HepG2 (cell line): ENCODE results near the gene ZKSCAN3. TPM values are rescaled to one million over a fixed set of nuclear protein-coding genes. Genes with fewer than 3 reads are reported as not detected.
A peak's percentile ranks its signal among the peaks of the same experiment; 100 is the strongest.

Source experiments
- CENPT ChIP-seq: sonication (generic); formaldehyde crosslinking; IDR thresholded peaks from 2 replicates; pipeline ENCODE4 v1.8.0; 2022; ENCODE audit warnings: low read depth, mild to moderate bottlenecking, moderate library complexity, missing genetic modification reagents
- ETV6 ChIP-seq: sonication (generic); formaldehyde crosslinking; conservative IDR thresholded peaks from 2 replicates; pipeline ENCODE4 v1.4.0; 2020; ENCODE audit warnings: missing genetic modification reagents
- GABPA ChIP-seq, 2 experiments: IDR thresholded peaks; 2 replicates each; pipeline ENCODE4 v1.6.1; 2011 to 2016; ENCODE audit warnings: low read depth in 2 of 2, low read length in 1 of 2, missing biosample characterization in 1 of 2, missing genetic modification characterization in 1 of 2
- HNF4A ChIP-seq: sonication (generic); formaldehyde crosslinking; IDR thresholded peaks from 2 replicates; pipeline ENCODE4 v1.4.0; 2020; ENCODE audit warnings: missing genetic modification reagents
- HOXA3 ChIP-seq: sonication (generic); formaldehyde crosslinking; IDR thresholded peaks from 2 replicates; pipeline ENCODE4 v1.5.0; 2020; ENCODE audit warnings: missing genetic modification reagents
- KLF13 ChIP-seq: sonication (generic); formaldehyde crosslinking; IDR thresholded peaks from 2 replicates; pipeline ENCODE4 v1.4.0; 2020; ENCODE audit warnings: mild to moderate bottlenecking, missing genetic modification reagents
- MIXL1 ChIP-seq: IDR thresholded peaks from 2 replicates; pipeline ENCODE4 v1.6.1; 2016
- REL ChIP-seq: sonication (generic); formaldehyde crosslinking; conservative IDR thresholded peaks from 2 replicates; pipeline ENCODE4 v1.8.0; 2022; ENCODE audit warnings: mild to moderate bottlenecking, missing genetic modification reagents, moderate library complexity
- SMAD9 ChIP-seq: sonication (generic); formaldehyde crosslinking; IDR thresholded peaks from 2 replicates; pipeline ENCODE4 v1.5.1; 2020; ENCODE audit warnings: mild to moderate bottlenecking, missing genetic modification reagents
- SNRNP70 ChIP-seq: fragments of 200-400 bp; formaldehyde crosslinking; IDR thresholded peaks from 2 replicates; pipeline ENCODE4 v1.6.1; 2017; ENCODE audit warnings: mild to moderate bottlenecking, low read depth, low read length, moderate library complexity
- SRSF9 ChIP-seq: fragments of 200-400 bp; formaldehyde crosslinking; IDR thresholded peaks from 2 replicates; pipeline ENCODE4 v1.6.1; 2018; ENCODE audit warnings: borderline replicate concordance, mild to moderate bottlenecking, low read depth, low read length; ENCODE audit not compliant: insufficient read depth, poor library complexity, severe bottlenecking
- TAF15 ChIP-seq: fragments of 200-400 bp; formaldehyde crosslinking; IDR thresholded peaks from one replicate; pipeline ENCODE4 v1.6.1; 2018; ENCODE audit warnings: mild to moderate bottlenecking, low read depth, low read length; ENCODE audit not compliant: poor library complexity, severe bottlenecking
- U2AF2 ChIP-seq: fragments of 200-400 bp; formaldehyde crosslinking; IDR thresholded peaks from 2 replicates; pipeline ENCODE4 v1.6.1; 2017; ENCODE audit warnings: low read depth, mild to moderate bottlenecking, low read length
- ZNF264 ChIP-seq: sonication (generic); formaldehyde crosslinking; IDR thresholded peaks from 2 replicates; pipeline ENCODE4 v1.4.0; 2020; ENCODE audit warnings: missing genetic modification reagents
- ZNF530 ChIP-seq: sonication (generic); formaldehyde crosslinking; IDR thresholded peaks from 2 replicates; pipeline ENCODE4 v1.5.0; 2020; ENCODE audit warnings: low read depth, mild to moderate bottlenecking, missing genetic modification reagents
- ZNF607 ChIP-seq: sonication (generic); formaldehyde crosslinking; IDR thresholded peaks from 2 replicates; pipeline ENCODE4 v1.5.1; 2020; ENCODE audit warnings: missing genetic modification reagents, mild to moderate bottlenecking, borderline replicate concordance
- polyA plus RNA-seq, 8 experiments: library from polyadenylated mRNA; depleted of rRNA in 3 of 8; stranded (reverse) in 7 of 8; unstranded in 1 of 8; fragments of >200 nt; fragmentation: Illumina TruSeq in 4 of 8; extraction: Trizol in 4 of 8; gene quantifications; 2 replicates each; pipeline versions ENCODE4 v1.2.1 to v1.2.3, GENCODE V29; 2011 to 2016; ENCODE audit warnings: low read depth in 4 of 8, missing spikeins in 1 of 8, mixed read lengths in 1 of 8; ENCODE audit not compliant: insufficient read depth in 1 of 8
- total RNA-seq, 5 experiments: library from RNA; depleted of rRNA; stranded (reverse); fragments of >200 nt; fragmentation: Illumina TruSeq; extraction: Trizol; gene quantifications; 2 replicates each; pipeline ENCODE4 v1.2.3, GENCODE V29; 2016; ENCODE audit warnings: low read depth in 1 of 5
- TF ChIP-seq, protein P1 (sequence below): sonication (generic); formaldehyde crosslinking; IDR thresholded peaks from 2 replicates; pipeline ENCODE4 v1.4.0; 2020; ENCODE audit warnings: missing genetic modification reagents
- TF ChIP-seq, protein P2 (sequence below): sonication (generic); formaldehyde crosslinking; IDR thresholded peaks from 2 replicates; pipeline ENCODE4 v1.5.1; 2020; ENCODE audit warnings: missing genetic modification reagents, mild to moderate bottlenecking, borderline replicate concordance
- TF ChIP-seq, protein P3 (sequence below): fragments of 450-650 bp; IDR thresholded peaks from 2 replicates; pipeline ENCODE4 v1.6.1; 2017
- TF ChIP-seq, protein P4 (sequence below): sonication (generic); formaldehyde crosslinking; IDR thresholded peaks from 2 replicates; pipeline ENCODE4 v1.4.0; 2020; ENCODE audit warnings: missing genetic modification reagents
- TF ChIP-seq, protein P5 (sequence below): sonication (generic); formaldehyde crosslinking; IDR thresholded peaks from 2 replicates; pipeline ENCODE4 v1.8.1; 2022; ENCODE audit warnings: low read depth, mild to moderate bottlenecking, missing genetic modification reagents

The ZKSCAN3 gene
- total and polyA plus RNA-seq, 2 of the 13 experiments (the other 11 are each of a cell fraction or from before 2014, with no cell fraction given) = 3.3 to 7.4 TPM

DNA sequence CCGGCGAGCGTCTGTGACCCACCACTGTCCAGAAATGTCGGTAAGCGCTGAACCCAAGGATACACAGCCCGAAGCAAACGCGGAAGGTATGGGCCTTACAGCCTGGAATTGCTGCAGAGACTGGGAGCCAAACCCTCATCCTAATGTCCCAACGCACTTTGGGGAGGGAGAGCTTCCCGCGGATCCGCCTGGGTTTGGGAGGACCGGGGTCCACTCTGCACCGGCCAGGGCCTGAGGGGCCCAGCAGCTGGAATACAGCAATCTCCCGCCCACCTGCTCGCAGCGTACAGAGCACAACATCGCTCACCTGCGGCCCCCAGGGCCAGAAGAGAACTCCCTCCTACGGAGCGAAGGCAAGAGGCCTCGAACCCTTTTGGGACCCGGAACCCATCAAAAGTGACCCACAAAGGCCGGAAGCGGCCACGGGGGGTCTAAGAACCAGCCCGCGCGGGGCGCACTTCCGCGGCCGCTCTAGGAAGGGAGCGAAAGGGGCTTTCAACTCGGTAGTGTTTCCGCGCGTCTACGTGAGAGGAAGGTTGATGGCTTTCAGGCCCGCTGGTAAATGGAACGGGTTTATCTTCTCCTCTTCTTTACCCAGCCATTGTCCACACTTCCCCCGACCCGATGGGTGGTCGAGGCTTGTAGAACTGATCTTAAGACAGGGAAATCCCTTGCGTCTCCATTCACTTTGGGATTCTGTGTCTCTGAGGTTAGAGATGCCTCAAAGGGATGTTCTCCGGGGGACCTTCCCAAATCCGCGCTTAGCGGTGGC, 49.8 kb downstream of the ZKSCAN3 start, which contains the start of gene ZSCAN12 (continued):
- no peak for TF ChIP-seq ZNF530 (CRISPR knock-in tag)
- TF ChIP-seq TAF15 = peak; percentile 60
- TF ChIP-seq, protein P1, sequence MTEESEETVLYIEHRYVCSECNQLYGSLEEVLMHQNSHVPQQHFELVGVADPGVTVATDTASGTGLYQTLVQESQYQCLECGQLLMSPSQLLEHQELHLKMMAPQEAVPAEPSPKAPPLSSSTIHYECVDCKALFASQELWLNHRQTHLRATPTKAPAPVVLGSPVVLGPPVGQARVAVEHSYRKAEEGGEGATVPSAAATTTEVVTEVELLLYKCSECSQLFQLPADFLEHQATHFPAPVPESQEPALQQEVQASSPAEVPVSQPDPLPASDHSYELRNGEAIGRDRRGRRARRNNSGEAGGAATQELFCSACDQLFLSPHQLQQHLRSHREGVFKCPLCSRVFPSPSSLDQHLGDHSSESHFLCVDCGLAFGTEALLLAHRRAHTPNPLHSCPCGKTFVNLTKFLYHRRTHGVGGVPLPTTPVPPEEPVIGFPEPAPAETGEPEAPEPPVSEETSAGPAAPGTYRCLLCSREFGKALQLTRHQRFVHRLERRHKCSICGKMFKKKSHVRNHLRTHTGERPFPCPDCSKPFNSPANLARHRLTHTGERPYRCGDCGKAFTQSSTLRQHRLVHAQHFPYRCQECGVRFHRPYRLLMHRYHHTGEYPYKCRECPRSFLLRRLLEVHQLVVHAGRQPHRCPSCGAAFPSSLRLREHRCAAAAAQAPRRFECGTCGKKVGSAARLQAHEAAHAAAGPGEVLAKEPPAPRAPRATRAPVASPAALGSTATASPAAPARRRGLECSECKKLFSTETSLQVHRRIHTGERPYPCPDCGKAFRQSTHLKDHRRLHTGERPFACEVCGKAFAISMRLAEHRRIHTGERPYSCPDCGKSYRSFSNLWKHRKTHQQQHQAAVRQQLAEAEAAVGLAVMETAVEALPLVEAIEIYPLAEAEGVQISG (CRISPR knock-in tag) = peak; percentile 100
- no peak for TF ChIP-seq SNRNP70
- peak; percentile 88; the same call in 1 of the 2 replicates for TF ChIP-seq ETV6
- peak; percentile 96 for TF ChIP-seq GABPA (IDR thresholded peaks at IDR 0.05; ENCODE audit: low read depth, low read length)
- peak; percentile 99 for TF ChIP-seq GABPA (CRISPR knock-in tag; IDR thresholded peaks at IDR 0.05; ENCODE audit: low read depth)
- TF ChIP-seq, protein P2, sequence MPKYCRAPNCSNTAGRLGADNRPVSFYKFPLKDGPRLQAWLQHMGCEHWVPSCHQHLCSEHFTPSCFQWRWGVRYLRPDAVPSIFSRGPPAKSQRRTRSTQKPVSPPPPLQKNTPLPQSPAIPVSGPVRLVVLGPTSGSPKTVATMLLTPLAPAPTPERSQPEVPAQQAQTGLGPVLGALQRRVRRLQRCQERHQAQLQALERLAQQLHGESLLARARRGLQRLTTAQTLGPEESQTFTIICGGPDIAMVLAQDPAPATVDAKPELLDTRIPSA (CRISPR knock-in tag) = no peak
- 0 out of 2 replicates have a peak, but pooled peaks have one; percentile 53 for TF ChIP-seq U2AF2
- TF ChIP-seq MIXL1 (CRISPR knock-in tag) = peak; percentile 77
- TF ChIP-seq CENPT (CRISPR knock-in tag) = no peak
- TF ChIP-seq SMAD9 (CRISPR knock-in tag) = peak; percentile 18; the same call in 1 of the 2 replicates
- TF ChIP-seq ZNF264 (CRISPR knock-in tag) = no peak; the same call in 1 of the 2 replicates
- TF ChIP-seq REL = no peak
- TF ChIP-seq, protein P3, sequence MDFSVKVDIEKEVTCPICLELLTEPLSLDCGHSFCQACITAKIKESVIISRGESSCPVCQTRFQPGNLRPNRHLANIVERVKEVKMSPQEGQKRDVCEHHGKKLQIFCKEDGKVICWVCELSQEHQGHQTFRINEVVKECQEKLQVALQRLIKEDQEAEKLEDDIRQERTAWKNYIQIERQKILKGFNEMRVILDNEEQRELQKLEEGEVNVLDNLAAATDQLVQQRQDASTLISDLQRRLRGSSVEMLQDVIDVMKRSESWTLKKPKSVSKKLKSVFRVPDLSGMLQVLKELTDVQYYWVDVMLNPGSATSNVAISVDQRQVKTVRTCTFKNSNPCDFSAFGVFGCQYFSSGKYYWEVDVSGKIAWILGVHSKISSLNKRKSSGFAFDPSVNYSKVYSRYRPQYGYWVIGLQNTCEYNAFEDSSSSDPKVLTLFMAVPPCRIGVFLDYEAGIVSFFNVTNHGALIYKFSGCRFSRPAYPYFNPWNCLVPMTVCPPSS = no peak
- peak; percentile 83 for TF ChIP-seq KLF13
- TF ChIP-seq, protein P4, sequence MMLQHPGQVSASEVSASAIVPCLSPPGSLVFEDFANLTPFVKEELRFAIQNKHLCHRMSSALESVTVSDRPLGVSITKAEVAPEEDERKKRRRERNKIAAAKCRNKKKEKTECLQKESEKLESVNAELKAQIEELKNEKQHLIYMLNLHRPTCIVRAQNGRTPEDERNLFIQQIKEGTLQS (CRISPR knock-in tag) = peak; percentile 69; the same call in 1 of the 2 replicates
- TF ChIP-seq, protein P5, sequence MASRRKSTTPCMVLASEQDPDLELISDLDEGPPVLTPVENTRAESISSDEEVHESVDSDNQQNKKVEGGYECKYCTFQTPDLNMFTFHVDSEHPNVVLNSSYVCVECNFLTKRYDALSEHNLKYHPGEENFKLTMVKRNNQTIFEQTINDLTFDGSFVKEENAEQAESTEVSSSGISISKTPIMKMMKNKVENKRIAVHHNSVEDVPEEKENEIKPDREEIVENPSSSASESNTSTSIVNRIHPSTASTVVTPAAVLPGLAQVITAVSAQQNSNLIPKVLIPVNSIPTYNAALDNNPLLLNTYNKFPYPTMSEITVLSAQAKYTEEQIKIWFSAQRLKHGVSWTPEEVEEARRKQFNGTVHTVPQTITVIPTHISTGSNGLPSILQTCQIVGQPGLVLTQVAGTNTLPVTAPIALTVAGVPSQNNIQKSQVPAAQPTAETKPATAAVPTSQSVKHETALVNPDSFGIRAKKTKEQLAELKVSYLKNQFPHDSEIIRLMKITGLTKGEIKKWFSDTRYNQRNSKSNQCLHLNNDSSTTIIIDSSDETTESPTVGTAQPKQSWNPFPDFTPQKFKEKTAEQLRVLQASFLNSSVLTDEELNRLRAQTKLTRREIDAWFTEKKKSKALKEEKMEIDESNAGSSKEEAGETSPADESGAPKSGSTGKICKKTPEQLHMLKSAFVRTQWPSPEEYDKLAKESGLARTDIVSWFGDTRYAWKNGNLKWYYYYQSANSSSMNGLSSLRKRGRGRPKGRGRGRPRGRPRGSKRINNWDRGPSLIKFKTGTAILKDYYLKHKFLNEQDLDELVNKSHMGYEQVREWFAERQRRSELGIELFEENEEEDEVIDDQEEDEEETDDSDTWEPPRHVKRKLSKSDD = peak; percentile 86; the same call in 1 of the 2 replicates
- no peak for TF ChIP-seq SRSF9
- TF ChIP-seq HOXA3 (CRISPR knock-in tag) = peak; percentile 96
- TF ChIP-seq HNF4A (CRISPR knock-in tag) = peak; percentile 59; the same call in 1 of the 2 replicates
- TF ChIP-seq ZNF607 (CRISPR knock-in tag) = peak; percentile 90
